HCT116 (cell line): ENCODE results near the gene SIL1. TPM values are rescaled to one million over a fixed set of nuclear protein-coding genes. Genes with fewer than 3 reads are reported as not detected.
A peak's percentile ranks its signal among the peaks of the same experiment; 100 is the strongest.

Experiments used
- ATAC-seq: fragments of 200-7000 bp; cut with Tn5 transposase; 2 replicates; pipeline ENCODE4 v1.9.1; 2020; ENCODE audit warnings: mild to moderate bottlenecking, moderate library complexity
- BruUV-seq: library from RNA; stranded (reverse); fragments of 400-500 nt; replicated peaks from 2 replicates; lab custom pipeline; 2021; lab: Mats Ljungman, UMichigan
- CTCF ChIA-PET: fragments of 300-600 bp; sonication (Branson Sonifier 250); formaldehyde crosslinking; loops from one replicate; lab custom pipeline; 2021; ENCODE audit warnings: antibody characterized with exemption; lab: Charles Lee
- POLR2A ChIA-PET: fragments of 300-600, 350-600 bp; sonication (Branson Sonifier 250); formaldehyde crosslinking; loops from one replicate; lab custom pipeline; 2021; ENCODE audit warnings: antibody characterized with exemption; lab: Charles Lee
- RAD21 ChIA-PET, 2 experiments: fragments of 300-600 bp; sonication (Branson Sonifier 250); formaldehyde crosslinking; loops; one replicate each; lab custom pipeline; 2023; ENCODE audit warnings: low total read pairs in 2 of 2; ENCODE audit not compliant: uncharacterized antibody in 2 of 2, unreplicated experiment in 2 of 2, low non-redundant PET in 1 of 2; lab: Charles Lee
- DNase-seq: peaks from one replicate; pipeline ENCODE4 v3.0.0-alpha.2; 2010; ENCODE audit warnings: low read depth, low spot score
- H2AFZ ChIP-seq: fragments of 200-600 bp; shearing (Covaris generic), sonication (generic); 2 replicates; pipeline ENCODE4 v1.6.1; 2017; ENCODE audit warnings: low read depth, mixed run types, mixed read lengths, antibody characterized with exemption, low read length; ENCODE audit not compliant: poor library complexity, severe bottlenecking
- H3K27ac ChIP-seq: 2 replicates; pipeline ENCODE4 v1.5.1; 2012; ENCODE audit warnings: low read depth, low read length
- H3K27me3 ChIP-seq: fragments of 200-600 bp; sonication (generic); 2 replicates; pipeline ENCODE4 v1.6.1; 2016; ENCODE audit warnings: mixed run types, low read length, mixed read lengths; ENCODE audit not compliant: insufficient read depth
- H3K36me3 ChIP-seq, 2 experiments: fragments of 200-500 bp in 1 of 2; fragments of 200-600 bp in 1 of 2; sonication (Bioruptor generic) in 1 of 2; sonication (generic) in 1 of 2; 2 replicates each; pipeline versions ENCODE4 v1.5.1 to v1.6.1; 2014 to 2016; ENCODE audit warnings: low read length in 2 of 2, inconsistent platforms in 1 of 2, mixed read lengths in 1 of 2, mixed run types in 1 of 2; ENCODE audit not compliant: insufficient read depth in 2 of 2, control insufficient read depth in 1 of 2
- H3K4me1 ChIP-seq, 2 experiments: fragments of 200-600 bp in 1 of 2; sonication (generic) in 1 of 2; 2 replicates each; pipeline versions ENCODE4 v1.5.1 to v1.6.1; 2012 to 2017; ENCODE audit warnings: low read length in 2 of 2, inconsistent platforms in 1 of 2, mild to moderate bottlenecking in 1 of 2, mixed read lengths in 1 of 2, mixed run types in 1 of 2, moderate library complexity in 1 of 2; ENCODE audit not compliant: insufficient read depth in 2 of 2, control insufficient read depth in 1 of 2
- H3K4me2 ChIP-seq: fragments of 200-600 bp; sonication (generic); 2 replicates; pipeline ENCODE4 v1.6.1; 2017; ENCODE audit warnings: mixed run types, low read length, mixed read lengths
- H3K4me3 ChIP-seq, 2 experiments: fragments of 200-600 bp in 1 of 2; sonication (generic) in 1 of 2; replicated peaks in 1 of 2; 2 replicates each; pipeline ENCODE4 v1.5.1; 2011 to 2016; ENCODE audit warnings: low read length in 2 of 2, control low read depth in 1 of 2, low read depth in 1 of 2, mild to moderate bottlenecking in 1 of 2, mixed read lengths in 1 of 2, mixed run types in 1 of 2
- H3K79me2 ChIP-seq: fragments of 200-600 bp; sonication (generic); 2 replicates; pipeline ENCODE4 v1.6.1; 2017; ENCODE audit warnings: mild to moderate bottlenecking, mixed run types, low read length, moderate library complexity, mixed read lengths; ENCODE audit not compliant: insufficient read depth
- H3K9ac ChIP-seq: fragments of 200-600 bp; sonication (generic); 2 replicates; pipeline ENCODE4 v1.6.1; 2016; ENCODE audit warnings: low read length, mixed read lengths
- H3K9me2 ChIP-seq: fragments of 200-600 bp; sonication (generic), shearing (Covaris generic); 2 replicates; pipeline ENCODE4 v1.6.1; 2017; ENCODE audit warnings: mixed run types, mild to moderate bottlenecking, moderate library complexity; ENCODE audit not compliant: insufficient read depth
- H3K9me3 ChIP-seq, 2 experiments: fragments of 200-500 bp in 1 of 2; fragments of 200-600 bp in 1 of 2; sonication (Bioruptor generic) in 1 of 2; sonication (generic) in 1 of 2; 2 replicates each; pipeline ENCODE4 v1.6.1; 2014 to 2017; ENCODE audit warnings: low read length in 2 of 2, mixed read lengths in 2 of 2, inconsistent platforms in 1 of 2, low read depth in 1 of 2, mild to moderate bottlenecking in 1 of 2, mixed run types in 1 of 2, moderate library complexity in 1 of 2; ENCODE audit not compliant: control insufficient read depth in 1 of 2, insufficient read depth in 1 of 2
- H4K20me1 ChIP-seq: fragments of 200-600 bp; sonication (generic), shearing (Covaris generic); 2 replicates; pipeline ENCODE4 v1.6.1; 2017; ENCODE audit warnings: mixed run types, mild to moderate bottlenecking, moderate library complexity; ENCODE audit not compliant: insufficient read depth
- CBX3 ChIP-seq: IDR thresholded peaks from 2 replicates; pipeline ENCODE4 v1.6.1; 2012; ENCODE audit warnings: low read depth
- CEBPB ChIP-seq: IDR thresholded peaks from 2 replicates; pipeline ENCODE4 v1.6.1; 2012; ENCODE audit warnings: low read depth
- EGR1 ChIP-seq: IDR thresholded peaks from 2 replicates; pipeline ENCODE4 v1.6.1; 2012; ENCODE audit warnings: low read depth
- MAX ChIP-seq: IDR thresholded peaks from 2 replicates; pipeline ENCODE4 v1.6.1; 2012
- RAD21 ChIP-seq: IDR thresholded peaks from 2 replicates; pipeline ENCODE4 v1.6.1; 2012; ENCODE audit warnings: low read depth, mild to moderate bottlenecking
- SP1 ChIP-seq: IDR thresholded peaks from 2 replicates; pipeline ENCODE4 v1.6.1; 2012; ENCODE audit warnings: low read depth
- ZNF274 ChIP-seq: fragments of 200-500 bp; sonication (Bioruptor generic); IDR thresholded peaks from 2 replicates; pipeline ENCODE4 v1.6.1; 2014; ENCODE audit warnings: mild to moderate bottlenecking, low read depth, low read length, inconsistent platforms
- intact Hi-C: fragments of 100-400 bp; cut with micrococcal nuclease; formaldehyde crosslinking; loops from 2 replicates; pipeline ENCODE4 v1.10.0; 2022
- total RNA-seq: library from RNA; stranded (reverse); gene quantifications from one replicate; pipeline ENCODE4 v1.2.1, GENCODE V29; 2021; ENCODE audit not compliant: unreplicated experiment

The SIL1 gene
- total RNA-seq, 1 experiment from 2014 or later: 34.0 TPM

GRCh38 chr5:139199321-139199720, 1.2 kb upstream of the SIL1 start:
- Histone ChIP-seq H4K20me1 (no peaks in the 10 kb centered on the region), H3K9ac (no peak overlapping the region), H3K4me2 (no peak overlapping the region), H2AFZ (no peak overlapping the region), H3K27ac (no peak overlapping the region), H3K9me2 (no peaks in the 10 kb centered on the region), H3K79me2 (peaks cover 23% of the 10 kb centered on the region), H3K9me3 (no peaks in the 10 kb centered on the region), H3K36me3 (no peaks in the 10 kb centered on the region; a peak in 1 of 4 replicates), H3K27me3 (no peaks in the 10 kb centered on the region), H3K4me1 (peaks cover 7 to 13% of the 10 kb centered on the region in 2 experiments; a peak in 3 of 4 replicates), H3K4me3 (no peak overlapping the region)
- intact Hi-C loops: loop anchor here (10.0 kb wide), 1 partner anchor 175 kb away; no protein-coding TSS in a partner anchor
- ATAC-seq (no peak), DNase-seq (no peak)
- ChIA-PET RAD21 (no interaction called here), POLR2A (no interaction called here), CTCF (no interaction called here)
- TF ChIP-seq RAD21 (no peak), ZNF274 (no peak), CEBPB (no peak), CBX3 (no peak)
- no TSS peak for BruUV-seq

- Histone ChIP-seq H3K9ac (no peak overlapping the region), H3K4me1 (peaks cover 7 to 13% of the 10 kb centered on the region in 2 experiments; a peak in 3 of 4 replicates), H3K4me3 (peak overlapping the region in 1 of 2 experiments; percentile 81; a peak in 2 of 4 replicates), H3K36me3 (no peaks in the 10 kb centered on the region; a peak in 1 of 4 replicates), H3K79me2 (peaks cover 23% of the 10 kb centered on the region), H4K20me1 (no peaks in the 10 kb centered on the region), H3K27ac (no peak overlapping the region), H3K9me2 (no peaks in the 10 kb centered on the region), H3K4me2 (peak overlapping the region; percentile 93), H3K27me3 (no peaks in the 10 kb centered on the region), H3K9me3 (no peaks in the 10 kb centered on the region), H2AFZ (no peak overlapping the region)
- ChIA-PET CTCF (no interaction called here), POLR2A (no interaction called here), RAD21 (no interaction called here)
- no TSS peak for BruUV-seq
- ATAC-seq (no peak), DNase-seq (no peak)
- intact Hi-C loops: loop anchor here (10.0 kb wide), 1 partner anchor 178 kb away; no protein-coding TSS in a partner anchor
- TF ChIP-seq SP1: no peak
- 0 out of 2 replicates have a peak, but pooled peaks have one; percentile 15 for TF ChIP-seq MAX
- TF ChIP-seq EGR1: no peak
Measured at GRCh38 chr5:139196296-139196956, 1.7 kb downstream of the SIL1 start.
